ENCODE measurements around the gene LRIT2. TPM values are rescaled to one million over a fixed set of nuclear protein-coding genes. Genes with fewer than 3 reads are reported as not detected.

LRIT2 gene
- total RNA-seq, 1 donor from 2014 or later, result not detected

- peaks cover 9 to 36% (median 10%) of the 10 kb centered on the region in 3 donors for H3K27me3 ChIP-seq (ENCODE audit: control insufficient read depth in 3 of 3, insufficient read depth in 3 of 3, low read length in 3 of 3)
- no peaks in the 10 kb centered on the region for H3K36me3 ChIP-seq (ENCODE audit: control insufficient read depth in 3 of 3, insufficient read depth in 3 of 3, low read length in 3 of 3)
- no peak overlapping the region for H3K27ac ChIP-seq (ENCODE audit: low read depth, low read length)
- H3K9me3 ChIP-seq (ENCODE audit: control insufficient read depth in 3 of 3, low read length in 3 of 3), result no peaks in the 10 kb centered on the region
- H3K4me1 ChIP-seq (ENCODE audit: control insufficient read depth in 3 of 3, insufficient read depth in 3 of 3, low read length in 3 of 3), result peaks cover 0 to 3% (median 0%) of the 10 kb centered on the region in 3 donors
- no peak overlapping the region for H3K4me3 ChIP-seq (ENCODE audit: low read length in 3 of 3)
- no peak overlapping the region for H3K9ac ChIP-seq (ENCODE audit: low read depth in 1 of 3, low read length in 3 of 3)
Measured at GRCh38 chr10:84261236-84261915, 36.0 kb upstream of the LRIT2 start.

- H3K27ac ChIP-seq (ENCODE audit: low read depth, low read length), result no peak overlapping the region
- H3K27me3 ChIP-seq (ENCODE audit: control insufficient read depth in 3 of 3, insufficient read depth in 3 of 3, low read length in 3 of 3), result peaks cover 10 to 20% (median 11%) of the 10 kb centered on the region in 3 donors
- H3K9ac ChIP-seq (ENCODE audit: low read depth in 1 of 3, low read length in 3 of 3), result no peak overlapping the region
- no peaks in the 10 kb centered on the region for H3K4me1 ChIP-seq (ENCODE audit: control insufficient read depth in 3 of 3, insufficient read depth in 3 of 3, low read length in 3 of 3)
- no peak overlapping the region for H3K4me3 ChIP-seq (ENCODE audit: low read length in 3 of 3)
- H3K9me3 ChIP-seq (ENCODE audit: control insufficient read depth in 3 of 3, low read length in 3 of 3), result no peaks in the 10 kb centered on the region
- H3K36me3 ChIP-seq (ENCODE audit: control insufficient read depth in 3 of 3, insufficient read depth in 3 of 3, low read length in 3 of 3), result no peaks in the 10 kb centered on the region
Measured at GRCh38 chr10:84258034-84258695, 32.8 kb upstream of the LRIT2 start.

GRCh38 chr10:84257343-84258020 lies 32.1 kb upstream of the LRIT2 start:
- Histone ChIP-seq H3K36me3 (ENCODE audit: control insufficient read depth in 3 of 3, insufficient read depth in 3 of 3, low read length in 3 of 3) (no peaks in the 10 kb centered on the region), H3K27me3 (ENCODE audit: control insufficient read depth in 3 of 3, insufficient read depth in 3 of 3, low read length in 3 of 3) (peaks cover 10 to 20% (median 11%) of the 10 kb centered on the region in 3 donors)

GRCh38 chr10:84256510-84257342 lies 31.4 kb upstream of the LRIT2 start:
- Histone ChIP-seq H3K4me3 (ENCODE audit: low read length in 3 of 3) (peak overlapping the region in 2 of 3 donors; percentile 4 to 13), H3K4me1 (ENCODE audit: control insufficient read depth in 3 of 3, insufficient read depth in 3 of 3, low read length in 3 of 3) (no peaks in the 10 kb centered on the region), H3K36me3 (ENCODE audit: control insufficient read depth in 3 of 3, insufficient read depth in 3 of 3, low read length in 3 of 3) (no peaks in the 10 kb centered on the region), H3K27ac (ENCODE audit: low read depth, low read length) (no peak overlapping the region), H3K9me3 (ENCODE audit: control insufficient read depth in 3 of 3, low read length in 3 of 3) (peaks cover 0 to under 1% (median 0%) of the 10 kb centered on the region in 3 donors), H3K27me3 (ENCODE audit: control insufficient read depth in 3 of 3, insufficient read depth in 3 of 3, low read length in 3 of 3) (peaks cover 11 to 20% (median 12%) of the 10 kb centered on the region in 3 donors), H3K9ac (ENCODE audit: low read depth in 1 of 3, low read length in 3 of 3) (no peak overlapping the region)

More at GRCh38 chr10:84257343-84258020, 32.1 kb upstream of the LRIT2 start:
- H3K4me1 ChIP-seq (ENCODE audit: control insufficient read depth in 3 of 3, insufficient read depth in 3 of 3, low read length in 3 of 3), result no peaks in the 10 kb centered on the region
- no peak overlapping the region for H3K4me3 ChIP-seq (ENCODE audit: low read length in 3 of 3)
- no peaks in the 10 kb centered on the region for H3K9me3 ChIP-seq (ENCODE audit: control insufficient read depth in 3 of 3, low read length in 3 of 3)
- H3K27ac ChIP-seq (ENCODE audit: low read depth, low read length), result no peak overlapping the region
- H3K9ac ChIP-seq (ENCODE audit: low read depth in 1 of 3, low read length in 3 of 3), result no peak overlapping the region

GRCh38 chr10:84254552-84255478 lies 29.5 kb upstream of the LRIT2 start:
- peaks cover 0 to 6% (median 0%) of the 10 kb centered on the region in 3 donors for H3K9me3 ChIP-seq (ENCODE audit: control insufficient read depth in 3 of 3, low read length in 3 of 3)
- no peak overlapping the region for H3K27ac ChIP-seq (ENCODE audit: low read depth, low read length)
- H3K9ac ChIP-seq (ENCODE audit: low read depth in 1 of 3, low read length in 3 of 3), result no peak overlapping the region
- H3K36me3 ChIP-seq (ENCODE audit: control insufficient read depth in 3 of 3, insufficient read depth in 3 of 3, low read length in 3 of 3), result no peaks in the 10 kb centered on the region
- no peak overlapping the region for H3K4me3 ChIP-seq (ENCODE audit: low read length in 3 of 3)
- no peaks in the 10 kb centered on the region for H3K4me1 ChIP-seq (ENCODE audit: control insufficient read depth in 3 of 3, insufficient read depth in 3 of 3, low read length in 3 of 3)
- peaks cover 5 to 23% (median 12%) of the 10 kb centered on the region in 3 donors for H3K27me3 ChIP-seq (ENCODE audit: control insufficient read depth in 3 of 3, insufficient read depth in 3 of 3, low read length in 3 of 3)

- Histone ChIP-seq H3K4me1 (ENCODE audit: control insufficient read depth in 3 of 3, insufficient read depth in 3 of 3, low read length in 3 of 3) (peaks cover 0 to 8% (median 5%) of the 10 kb centered on the region in 3 donors), H3K27ac (ENCODE audit: low read depth, low read length) (no peak overlapping the region), H3K36me3 (ENCODE audit: control insufficient read depth in 3 of 3, insufficient read depth in 3 of 3, low read length in 3 of 3) (no peaks in the 10 kb centered on the region), H3K9ac (ENCODE audit: low read depth in 1 of 3, low read length in 3 of 3) (no peak overlapping the region), H3K4me3 (ENCODE audit: low read length in 3 of 3) (no peak overlapping the region), H3K27me3 (ENCODE audit: control insufficient read depth in 3 of 3, insufficient read depth in 3 of 3, low read length in 3 of 3) (peaks cover 5 to 20% (median 7%) of the 10 kb centered on the region in 3 donors), H3K9me3 (ENCODE audit: control insufficient read depth in 3 of 3, low read length in 3 of 3) (peaks cover 0 to 6% (median 0%) of the 10 kb centered on the region in 3 donors)
Measured at GRCh38 chr10:84248794-84249193, 23.4 kb upstream of the LRIT2 start.

- Histone ChIP-seq H3K4me1 (ENCODE audit: control insufficient read depth in 3 of 3, insufficient read depth in 3 of 3, low read length in 3 of 3) (peaks cover 0 to 8% (median 5%) of the 10 kb centered on the region in 3 donors), H3K27ac (ENCODE audit: low read depth, low read length) (no peak overlapping the region), H3K9me3 (ENCODE audit: control insufficient read depth in 3 of 3, low read length in 3 of 3) (peaks cover 0 to 6% (median 0%) of the 10 kb centered on the region in 3 donors), H3K27me3 (ENCODE audit: control insufficient read depth in 3 of 3, insufficient read depth in 3 of 3, low read length in 3 of 3) (peaks cover 3 to 17% (median 7%) of the 10 kb centered on the region in 3 donors), H3K9ac (ENCODE audit: low read depth in 1 of 3, low read length in 3 of 3) (no peak overlapping the region), H3K36me3 (ENCODE audit: control insufficient read depth in 3 of 3, insufficient read depth in 3 of 3, low read length in 3 of 3) (no peaks in the 10 kb centered on the region), H3K4me3 (ENCODE audit: low read length in 3 of 3) (no peak overlapping the region)
Measured at GRCh38 chr10:84247496-84247895, 22.2 kb upstream of the LRIT2 start.

- peak within 1 kb of the TSS in 1 of 3 donors; percentile 33 for H3K9ac ChIP-seq (ENCODE audit: low read depth in 1 of 3, low read length in 3 of 3)
- H3K9me3 ChIP-seq (ENCODE audit: control insufficient read depth in 3 of 3, low read length in 3 of 3), result no peaks in the 10 kb centered on the region
- no peak within 1 kb of the TSS for H3K27ac ChIP-seq (ENCODE audit: low read depth, low read length)
- peaks cover 0 to 8% (median 5%) of the 10 kb centered on the region in 3 donors for H3K4me1 ChIP-seq (ENCODE audit: control insufficient read depth in 3 of 3, insufficient read depth in 3 of 3, low read length in 3 of 3)
- H3K27me3 ChIP-seq (ENCODE audit: control insufficient read depth in 3 of 3, insufficient read depth in 3 of 3, low read length in 3 of 3), result peaks cover 3 to 13% (median 4%) of the 10 kb centered on the region in 3 donors
- H3K4me3 ChIP-seq (ENCODE audit: low read length in 3 of 3), result peak within 1 kb of the TSS in 1 of 3 donors; percentile 22
- H3K36me3 ChIP-seq (ENCODE audit: control insufficient read depth in 3 of 3, insufficient read depth in 3 of 3, low read length in 3 of 3), result no peaks in the 10 kb centered on the region
Measured at GRCh38 chr10:84244651-84245270, 19.4 kb upstream of the LRIT2 start, which contains the start of gene RGR. RGR (plus strand) TSS chr10:84245053; CDS start chr10:84245091, 38 bp downstream.
